KMS-11 (cell line): ENCODE measurements around the gene DBI.

Experiments used
- H2AFZ ChIP-seq: fragments of 200-600 bp; sonication (generic); 2 replicates; pipeline ENCODE4 v1.6.1; 2016; ENCODE audit warnings: antibody characterized with exemption, mixed run types, low read depth
- H3K27ac ChIP-seq: fragments of 200-600 bp; sonication (generic); 2 replicates; pipeline ENCODE4 v1.6.1; 2016; ENCODE audit warnings: mild to moderate bottlenecking, mixed run types
- H3K27me3 ChIP-seq: fragments of 200-600 bp; sonication (generic); 2 replicates; pipeline ENCODE4 v1.6.1; 2017; ENCODE audit warnings: mild to moderate bottlenecking, low read depth, mixed run types, moderate library complexity; ENCODE audit not compliant: insufficient read depth
- H3K36me3 ChIP-seq: fragments of 200-600 bp; sonication (generic); 2 replicates; pipeline ENCODE4 v1.6.1; 2017; ENCODE audit warnings: mild to moderate bottlenecking, mixed run types; ENCODE audit not compliant: insufficient read depth
- H3K4me1 ChIP-seq: fragments of 200-600 bp; sonication (generic); 2 replicates; pipeline ENCODE4 v1.6.1; 2016; ENCODE audit warnings: mild to moderate bottlenecking, low read depth, mixed run types; ENCODE audit not compliant: poor library complexity, severe bottlenecking
- H3K4me2 ChIP-seq: fragments of 200-600 bp; sonication (generic); 2 replicates; pipeline ENCODE4 v1.7.0; 2016; ENCODE audit warnings: mild to moderate bottlenecking, mixed run types
- H3K4me3 ChIP-seq: fragments of 200-600 bp; sonication (generic); IDR thresholded peaks from 2 replicates; pipeline ENCODE4 v1.6.1; 2017; ENCODE audit warnings: low read depth, low read length, mixed read lengths; ENCODE audit not compliant: insufficient read depth
- H3K79me2 ChIP-seq: fragments of 200-600 bp; sonication (generic); 2 replicates; pipeline ENCODE4 v1.6.1; 2016; ENCODE audit warnings: low read depth, mixed run types; ENCODE audit not compliant: insufficient read depth
- H3K9ac ChIP-seq: fragments of 200-600 bp; sonication (generic); 2 replicates; pipeline ENCODE4 v1.6.1; 2016; ENCODE audit warnings: mild to moderate bottlenecking, mixed run types
- H4K20me1 ChIP-seq: fragments of 200-600 bp; sonication (generic); 2 replicates; pipeline ENCODE4 v1.6.1; 2016; ENCODE audit warnings: mild to moderate bottlenecking, mixed run types; ENCODE audit not compliant: insufficient read depth
- CTCF ChIP-seq: fragments of 200-600 bp; sonication (generic); conservative IDR thresholded peaks from 2 replicates; pipeline ENCODE4 v1.6.1; 2017; ENCODE audit warnings: low read depth, mild to moderate bottlenecking, antibody characterized with exemption, low read length, moderate library complexity, mixed read lengths

DBI gene

GRCh38 chr2:119352357-119352756, 14.4 kb upstream of the DBI start:
- TF ChIP-seq CTCF: no peak
- H3K27ac ChIP-seq: peak overlapping the region; percentile 62
- no peaks in the 10 kb centered on the region for H3K79me2 ChIP-seq
- no peaks in the 10 kb centered on the region for H3K36me3 ChIP-seq
- H3K4me1 ChIP-seq: peaks cover 37% of the 10 kb centered on the region
- peak overlapping the region; percentile 52; the same call in 1 of the 2 replicates for H2AFZ ChIP-seq
- H3K4me2 ChIP-seq: peak overlapping the region; percentile 69
- H3K4me3 ChIP-seq: no peak overlapping the region
- no peaks in the 10 kb centered on the region for H4K20me1 ChIP-seq
- no peaks in the 10 kb centered on the region for H3K27me3 ChIP-seq
- peak overlapping the region; percentile 46; the same call in 1 of the 2 replicates for H3K9ac ChIP-seq

GRCh38 chr2:119354860-119355259, 11.9 kb upstream of the DBI start:
- H3K79me2 ChIP-seq: no peaks in the 10 kb centered on the region
- H3K4me2 ChIP-seq: no peak overlapping the region
- no peak overlapping the region for H2AFZ ChIP-seq
- peaks cover 37% of the 10 kb centered on the region for H3K4me1 ChIP-seq
- H3K36me3 ChIP-seq: no peaks in the 10 kb centered on the region
- H3K9ac ChIP-seq: no peak overlapping the region
- no peaks in the 10 kb centered on the region for H3K27me3 ChIP-seq
- no peak overlapping the region for H3K4me3 ChIP-seq
- no peak for TF ChIP-seq CTCF
- H4K20me1 ChIP-seq: no peaks in the 10 kb centered on the region
- H3K27ac ChIP-seq: no peak overlapping the region

- H3K36me3 ChIP-seq: no peaks in the 10 kb centered on the region
- no peak overlapping the region for H3K27ac ChIP-seq
- no peaks in the 10 kb centered on the region for H3K27me3 ChIP-seq
- no peak overlapping the region for H3K4me2 ChIP-seq
- no peak overlapping the region for H3K9ac ChIP-seq
- no peak for TF ChIP-seq CTCF
- H4K20me1 ChIP-seq: no peaks in the 10 kb centered on the region
- no peaks in the 10 kb centered on the region for H3K79me2 ChIP-seq
- no peak overlapping the region for H2AFZ ChIP-seq
- H3K4me1 ChIP-seq: peaks cover 4% of the 10 kb centered on the region
- H3K4me3 ChIP-seq: no peak overlapping the region
Measured at GRCh38 chr2:119359774-119360173, 7.0 kb upstream of the DBI start.

GRCh38 chr2:119360423-119360966, 6.3 kb upstream of the DBI start:
- H3K4me1 ChIP-seq: peaks cover 12% of the 10 kb centered on the region
- H3K36me3 ChIP-seq: no peaks in the 10 kb centered on the region
- no peak overlapping the region for H3K27ac ChIP-seq
- no peak overlapping the region for H3K4me3 ChIP-seq
- H3K9ac ChIP-seq: no peak overlapping the region
- H3K79me2 ChIP-seq: peaks cover 4% of the 10 kb centered on the region; the same call in 1 of the 2 replicates
- H3K4me2 ChIP-seq: no peak overlapping the region
- H4K20me1 ChIP-seq: no peaks in the 10 kb centered on the region
- H3K27me3 ChIP-seq: no peaks in the 10 kb centered on the region
- no peak overlapping the region for H2AFZ ChIP-seq
- no peak for TF ChIP-seq CTCF
